ENCODE measurements around the gene ZAP70. TPM values are rescaled to one million over a fixed set of nuclear protein-coding genes. Genes with fewer than 3 reads are reported as not detected.

Gene ZAP70
- total RNA-seq, 4 donors from 2014 or later = 11.5 to 75.1 (median 27.2) TPM

GRCh38 chr2:97754690-97755346 lies 41.4 kb downstream of the ZAP70 start:
- H3K27me3 ChIP-seq = no peaks in the 10 kb centered on the region
- H3K27ac ChIP-seq = no peak overlapping the region
- TF ChIP-seq POLR2A (IDR thresholded peaks at IDR 0.05) (no peak), CTCF (IDR thresholded peaks at IDR 0.05) (no peak)
- H3K4me3 ChIP-seq = no peak overlapping the region
- DNase-seq = no peak
- H3K36me3 ChIP-seq = peaks cover 0 to 50% (median 3%) of the 10 kb centered on the region in 3 donors
- no peaks in the 10 kb centered on the region for H3K9me3 ChIP-seq
- no peaks in the 10 kb centered on the region for H3K4me1 ChIP-seq

DNA sequence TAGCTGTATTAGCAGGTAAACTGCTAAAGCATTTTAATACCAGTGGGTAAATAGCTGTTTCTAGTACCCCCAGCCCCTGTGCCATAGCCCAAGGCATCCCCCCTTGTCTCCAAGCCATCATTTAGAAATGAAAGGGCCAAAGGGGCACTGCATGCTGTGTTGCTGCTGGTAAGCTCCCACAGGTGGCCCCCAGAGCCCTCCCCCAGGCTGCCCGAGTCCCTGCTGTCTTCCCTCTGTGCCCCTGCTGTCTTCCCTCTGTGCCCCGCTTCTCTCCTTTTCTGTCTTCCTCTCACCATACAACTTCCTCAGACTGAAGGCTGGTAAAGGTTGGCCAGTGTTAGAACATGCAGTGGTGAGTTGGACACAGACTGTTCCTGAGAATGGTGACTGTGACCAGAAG lies 42.1 kb downstream of the ZAP70 start:
- Histone ChIP-seq H3K4me3 (no peak overlapping the region), H3K9me3 (no peaks in the 10 kb centered on the region), H3K36me3 (peaks cover 0 to 57% (median 3%) of the 10 kb centered on the region in 3 donors), H3K4me1 (no peaks in the 10 kb centered on the region), H3K27ac (no peak overlapping the region), H3K27me3 (no peaks in the 10 kb centered on the region)
- TF ChIP-seq CTCF (IDR thresholded peaks at IDR 0.05) = no peak
- DNase-seq = no peak

DNA sequence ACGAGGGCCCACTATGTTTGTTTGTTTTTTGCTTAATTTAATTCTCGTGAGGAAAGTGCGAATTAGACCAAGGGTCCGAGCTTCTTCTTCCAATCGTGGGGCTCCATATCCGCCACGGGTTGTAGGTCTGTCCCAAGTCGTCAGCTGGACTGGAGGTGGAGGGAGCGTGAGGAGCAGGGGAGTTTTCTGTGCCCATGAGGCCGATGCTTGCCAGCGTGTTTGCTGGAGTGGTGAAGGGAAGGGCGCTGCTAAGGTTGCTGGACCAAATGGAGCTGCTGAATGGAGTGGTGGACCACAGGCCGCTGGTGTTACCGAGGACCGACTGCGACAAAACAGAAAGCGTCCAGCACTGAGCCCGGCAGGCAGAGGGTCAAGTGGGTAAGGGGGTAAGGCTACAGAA lies 43.7 kb downstream of the ZAP70 start:
- no peak for TF ChIP-seq CTCF (IDR thresholded peaks at IDR 0.05)
- no peak for TF ChIP-seq POLR2A (IDR thresholded peaks at IDR 0.05)
- Histone ChIP-seq H3K27ac (no peak overlapping the region), H3K36me3 (peaks cover 0 to 69% (median 3%) of the 10 kb centered on the region in 3 donors), H3K4me1 (no peaks in the 10 kb centered on the region), H3K27me3 (no peaks in the 10 kb centered on the region), H3K9me3 (no peaks in the 10 kb centered on the region), H3K4me3 (no peak overlapping the region)
- DNase-seq = no peak

- DNase-seq = no peak
- H3K4me1 ChIP-seq = no peaks in the 10 kb centered on the region
- H3K27me3 ChIP-seq = no peaks in the 10 kb centered on the region
- H3K9me3 ChIP-seq = no peaks in the 10 kb centered on the region
- TF ChIP-seq CTCF (IDR thresholded peaks at IDR 0.05) = no peak
- no peak for TF ChIP-seq POLR2A (IDR thresholded peaks at IDR 0.05)
- peaks cover 0 to 81% (median 3%) of the 10 kb centered on the region in 3 donors for H3K36me3 ChIP-seq
- H3K4me3 ChIP-seq = no peak overlapping the region
- H3K27ac ChIP-seq = no peak overlapping the region
Measured at GRCh38 chr2:97758131-97758705, 44.8 kb downstream of the ZAP70 start.

- peaks cover 0 to 95% (median 3%) of the 10 kb centered on the region in 3 donors for H3K36me3 ChIP-seq
- no peak for DNase-seq
- no peak overlapping the region for H3K27ac ChIP-seq
Measured at GRCh38 chr2:97759727-97760407, 46.5 kb downstream of the ZAP70 start.

More at GRCh38 chr2:97759727-97760407, 46.5 kb downstream of the ZAP70 start:
- Histone ChIP-seq H3K4me3 (no peak overlapping the region), H3K4me1 (no peaks in the 10 kb centered on the region), H3K27me3 (no peaks in the 10 kb centered on the region), H3K9me3 (no peaks in the 10 kb centered on the region)
- TF ChIP-seq POLR2A (IDR thresholded peaks at IDR 0.05) = no peak
- TF ChIP-seq CTCF (IDR thresholded peaks at IDR 0.05) = no peak
